Left forelimb (tissue), 1 donor: ENCODE measurements around the gene STK24.
"Not testable (repeated sequence)": the region's sequence is repeated elsewhere in the genome, so short reads cannot be mapped to it uniquely, and the experiment has no call there.

ENCODE experiments used
- DNase-seq: peaks from one replicate; pipeline ENCODE4 v3.0.0-alpha.2; 2018; ENCODE audit warnings: low spot score

The STK24 gene

GRCh38 chr13:98581971-98582702 is 5.2 kb upstream of the STK24 start:
- DNase-seq = no peak

GRCh38 chr13:98581381-98581780 is 4.5 kb upstream of the STK24 start:
- DNase-seq = no peak

GRCh38 chr13:98580420-98580819 is 3.5 kb upstream of the STK24 start:
- DNase-seq = no peak

GRCh38 chr13:98577836-98578285 is 954 bp upstream of the STK24 start:
- DNase-seq = no peak

- DNase-seq = peak; percentile 79
Observed at GRCh38 chr13:98576200-98576945, 534 bp downstream of the STK24 start.

GRCh38 chr13:98575904-98576199 is 1.1 kb downstream of the STK24 start:
- DNase-seq = no peak

- no peak for DNase-seq
Observed at GRCh38 chr13:98575009-98575903, 1.7 kb downstream of the STK24 start.

GRCh38 chr13:98571955-98572662 is 4.8 kb downstream of the STK24 start:
- DNase-seq = no peak

GRCh38 chr13:98570929-98571372 is 6.0 kb downstream of the STK24 start:
- no peak for DNase-seq

GRCh38 chr13:98569494-98570367 is 7.2 kb downstream of the STK24 start:
- DNase-seq = not testable (repeated sequence)

GRCh38 chr13:98568918-98569317 is 8.0 kb downstream of the STK24 start:
- DNase-seq = no peak

GRCh38 chr13:98567140-98567539 is 9.8 kb downstream of the STK24 start:
- DNase-seq = no peak

GRCh38 chr13:98565726-98566565 is 11.0 kb downstream of the STK24 start:
- DNase-seq = no peak

- no peak for DNase-seq
Observed at GRCh38 chr13:98564204-98564603, 12.7 kb downstream of the STK24 start.

- no peak for DNase-seq
Observed at GRCh38 chr13:98563071-98563470, 13.8 kb downstream of the STK24 start.

GRCh38 chr13:98559169-98559568 is 17.7 kb downstream of the STK24 start:
- no peak for DNase-seq

GRCh38 chr13:98557937-98558792 is 18.7 kb downstream of the STK24 start:
- DNase-seq = no peak

- DNase-seq = no peak
Observed at GRCh38 chr13:98556968-98557631, 19.8 kb downstream of the STK24 start.
